ENCODE data around the gene MYH9.
"Not testable (repeated sequence)": the region's sequence is repeated elsewhere in the genome, so short reads cannot be mapped to it uniquely, and the experiment has no call there.

Gene MYH9

DNA sequence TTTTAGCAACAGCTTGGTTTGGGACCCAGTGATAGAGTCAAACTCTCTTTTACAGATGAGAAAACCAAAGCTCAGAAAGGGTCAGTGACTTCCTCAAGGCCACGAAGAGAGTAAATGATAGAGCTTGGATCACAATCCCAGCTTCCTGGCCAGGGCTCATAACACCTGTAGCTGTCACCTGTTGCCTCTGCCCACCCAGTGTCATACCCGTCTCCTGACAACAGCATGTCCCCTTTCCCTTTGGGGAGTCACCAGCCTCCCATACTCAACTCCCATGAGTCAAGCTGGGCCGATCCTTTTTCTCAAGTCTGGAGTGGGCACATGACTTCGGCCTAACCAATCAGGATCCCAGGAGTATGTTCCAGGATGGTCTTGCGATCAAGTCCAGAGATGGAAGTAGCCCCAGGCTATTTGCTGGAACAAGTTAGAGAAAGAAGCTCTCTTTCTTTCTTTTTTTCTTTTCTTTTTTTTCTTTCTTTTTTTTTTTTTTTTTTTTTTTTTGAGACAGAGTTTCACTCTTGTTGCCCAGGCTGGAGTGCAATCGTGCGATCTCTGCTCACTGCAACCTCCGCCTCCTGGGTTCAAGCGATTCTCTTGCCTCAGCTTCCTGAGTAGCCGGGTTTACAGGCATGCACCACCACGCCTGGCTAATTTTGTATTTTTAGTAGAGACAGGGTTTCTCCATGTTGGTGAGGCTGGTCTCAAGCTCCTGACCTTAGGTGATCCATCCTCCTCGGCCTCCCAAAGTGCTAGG lies 27.8 kb upstream of the MYH9 start:
- no peak for DNase-seq (ENCODE audit: low read depth)

DNA sequence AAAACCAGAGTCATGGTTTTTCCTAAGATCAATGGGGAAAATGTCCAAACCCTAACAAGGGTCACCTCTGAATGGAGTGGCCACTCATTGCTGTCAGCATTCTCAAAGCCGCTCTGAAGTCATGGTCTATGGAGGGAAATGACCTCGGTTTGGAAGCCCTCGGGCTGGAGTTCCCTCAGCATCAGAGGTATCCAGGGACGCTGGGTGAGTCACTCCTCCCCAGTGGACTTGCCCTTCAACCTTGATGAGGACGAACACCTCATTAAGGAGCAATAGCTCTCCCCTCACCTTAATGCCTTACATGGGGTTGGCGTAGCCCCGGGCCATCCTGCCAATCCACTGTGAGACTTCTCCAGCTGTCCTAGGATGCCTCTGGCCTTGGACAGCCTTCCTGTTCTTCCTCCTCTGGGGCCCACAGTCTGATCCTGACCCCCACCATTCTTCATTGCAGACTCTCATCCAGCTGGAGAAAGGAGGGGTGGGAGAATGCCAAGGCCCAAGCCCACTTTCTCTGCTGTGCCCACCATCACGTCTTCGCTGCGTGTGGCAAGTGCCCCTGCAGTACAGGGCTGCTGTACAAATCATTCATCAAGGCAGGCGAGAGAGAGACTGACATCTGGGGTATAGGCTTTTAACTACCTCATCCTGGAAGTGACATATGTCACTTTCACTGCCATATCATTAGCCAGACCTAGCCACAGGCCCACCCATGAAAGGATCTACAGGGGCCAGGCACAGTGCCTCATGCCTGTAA lies 25.4 kb upstream of the MYH9 start:
- no peak overlapping the region for H3K4me3 ChIP-seq (ENCODE audit: low read depth, low read length)
- DNase-seq (ENCODE audit: low read depth), result no peak

More for the DNA sequence above, 27.8 kb upstream of the MYH9 start:
- H3K4me3 ChIP-seq (ENCODE audit: low read depth, low read length), result no peak overlapping the region

DNA sequence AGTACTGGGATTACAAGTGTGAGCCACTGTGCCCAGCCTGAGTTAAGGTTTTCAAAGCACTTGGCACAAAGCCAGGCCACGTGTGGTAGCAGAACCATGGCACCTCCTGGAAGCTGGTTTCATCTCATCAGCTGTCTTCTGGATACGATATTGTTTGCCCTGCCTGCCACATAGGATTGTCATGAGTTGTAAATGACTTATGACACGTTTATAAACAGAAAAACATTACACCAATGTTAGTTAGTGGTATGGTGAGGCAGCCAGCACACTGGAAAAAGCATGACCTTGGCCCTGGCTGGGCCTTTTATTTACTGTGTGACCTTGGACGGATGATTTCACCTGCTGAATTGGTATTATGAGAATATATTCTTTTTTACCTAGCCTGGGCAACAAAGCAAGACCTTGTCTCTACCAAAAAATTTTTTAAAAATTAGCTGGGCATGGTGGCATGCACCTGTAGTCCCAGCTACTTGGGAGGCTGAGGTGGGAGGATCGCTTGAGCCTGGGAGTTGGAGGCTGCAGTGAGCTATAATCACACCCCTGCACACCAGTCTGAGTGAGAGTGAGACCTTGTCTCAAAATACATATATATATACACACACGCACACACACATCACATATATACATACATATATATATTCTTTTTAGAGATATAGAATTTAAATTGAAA lies 24.0 kb upstream of the MYH9 start:
- DNase-seq (ENCODE audit: low read depth), result no peak

DNA sequence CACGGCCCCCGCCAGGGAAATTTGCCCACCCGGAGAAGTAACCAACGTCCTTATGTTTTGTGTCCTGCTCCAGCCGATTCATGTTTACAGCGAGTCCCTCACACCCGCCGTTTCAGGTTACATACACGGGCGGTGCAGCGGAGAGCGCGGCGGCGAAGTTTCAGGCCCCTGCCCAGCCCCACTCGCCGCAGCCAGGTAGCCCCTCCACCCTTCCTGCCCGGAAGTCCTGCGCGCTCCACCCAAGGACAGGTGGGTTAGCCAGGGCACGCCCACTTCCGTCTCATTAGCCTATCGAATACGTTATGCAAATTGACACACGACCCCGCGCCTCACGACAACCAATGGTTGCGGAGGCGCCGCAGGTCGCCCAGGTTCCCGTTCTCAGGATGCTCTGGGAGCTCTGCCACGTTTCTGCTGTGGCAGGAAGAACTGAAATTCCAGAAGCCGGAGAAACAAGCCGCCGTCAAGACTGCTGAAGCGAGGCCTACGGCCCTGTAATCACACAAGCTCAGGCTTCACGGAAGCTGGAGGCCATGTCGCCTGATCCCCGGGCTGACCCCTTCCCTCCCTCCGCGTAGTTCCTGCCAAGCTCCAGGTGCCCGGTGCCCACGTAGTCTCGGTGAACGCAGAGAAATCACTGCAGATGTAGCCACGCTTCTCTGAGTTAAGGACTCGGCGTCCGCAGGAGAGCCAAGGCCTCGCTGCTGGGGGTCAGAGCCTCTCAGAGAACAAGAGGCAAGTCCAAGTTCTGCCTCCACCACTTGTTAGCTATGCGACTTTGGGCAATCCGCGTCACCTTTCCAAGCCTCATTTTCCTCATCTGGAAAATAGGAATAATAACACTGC lies 22.4 kb upstream of the MYH9 start:
- H3K4me3 ChIP-seq (ENCODE audit: low read depth, low read length), result peak overlapping the region; percentile 21
- DNase-seq (ENCODE audit: low read depth), result no peak

More for the DNA sequence above, 24.0 kb upstream of the MYH9 start:
- H3K4me3 ChIP-seq (ENCODE audit: low read depth, low read length), result no peak overlapping the region

DNA sequence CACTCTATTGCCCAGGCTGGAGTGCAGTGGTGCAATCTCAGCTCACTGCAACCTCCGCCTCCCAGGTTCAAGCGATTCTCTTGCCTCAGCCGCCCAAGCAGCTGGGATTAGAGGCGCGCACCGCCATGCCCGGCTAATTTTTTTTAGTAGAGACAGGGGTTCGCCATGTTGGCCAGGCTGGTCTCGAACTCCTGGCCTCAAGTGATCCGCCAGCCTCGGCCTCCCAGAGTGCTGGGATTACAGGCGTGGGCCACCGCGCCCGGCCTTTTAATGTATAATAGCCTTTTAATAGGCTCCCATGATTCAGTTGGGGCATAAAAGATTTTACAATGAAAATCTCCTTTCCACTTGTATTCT lies 21.8 kb upstream of the MYH9 start:
- not testable (repeated sequence) for DNase-seq (ENCODE audit: low read depth); H3K4me3 ChIP-seq (ENCODE audit: low read depth, low read length)

DNA sequence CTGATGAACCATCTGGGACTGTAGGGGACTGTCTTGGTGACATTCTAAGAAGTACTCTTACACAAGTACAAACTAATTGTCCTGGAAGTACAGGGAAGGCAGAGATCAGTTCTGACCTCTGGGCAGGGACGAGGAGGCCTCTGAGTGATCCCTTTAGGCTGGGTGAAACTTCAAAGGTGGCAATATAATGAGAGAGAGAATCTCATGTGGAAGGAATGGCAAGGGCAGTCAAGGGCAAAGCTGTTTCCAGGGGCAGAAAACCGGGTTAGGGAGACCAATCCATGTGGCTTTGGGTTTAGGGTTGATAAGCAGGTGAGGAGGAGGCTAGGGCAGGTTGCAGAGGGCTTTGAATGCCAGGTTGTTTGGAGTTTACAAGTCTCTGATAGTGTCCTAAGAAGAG lies 21.3 kb upstream of the MYH9 start:
- H3K4me3 ChIP-seq (ENCODE audit: low read depth, low read length), result no peak overlapping the region
- no peak for DNase-seq (ENCODE audit: low read depth)

DNA sequence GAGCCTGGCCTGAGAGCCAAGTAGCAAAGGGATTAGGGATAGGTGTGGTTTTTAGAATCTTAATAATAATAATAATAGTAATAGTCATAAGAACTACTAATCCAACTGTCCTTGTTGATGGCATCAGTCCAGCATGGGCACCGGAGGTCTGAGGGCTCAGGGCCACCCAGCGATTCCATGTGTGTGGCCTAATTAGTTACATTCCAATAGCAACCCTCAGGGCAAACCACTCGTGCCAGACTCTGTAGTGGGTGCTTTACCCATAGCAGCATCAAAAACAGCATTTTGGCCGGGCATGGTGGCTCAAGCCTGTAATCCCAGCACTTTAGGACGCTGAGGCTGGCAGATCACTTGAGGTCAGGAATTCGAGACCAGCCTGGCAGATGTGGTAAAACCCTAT lies 19.0 kb upstream of the MYH9 start:
- H3K4me3 ChIP-seq (ENCODE audit: low read depth, low read length), result no peak overlapping the region
- DNase-seq (ENCODE audit: low read depth), result no peak

DNA sequence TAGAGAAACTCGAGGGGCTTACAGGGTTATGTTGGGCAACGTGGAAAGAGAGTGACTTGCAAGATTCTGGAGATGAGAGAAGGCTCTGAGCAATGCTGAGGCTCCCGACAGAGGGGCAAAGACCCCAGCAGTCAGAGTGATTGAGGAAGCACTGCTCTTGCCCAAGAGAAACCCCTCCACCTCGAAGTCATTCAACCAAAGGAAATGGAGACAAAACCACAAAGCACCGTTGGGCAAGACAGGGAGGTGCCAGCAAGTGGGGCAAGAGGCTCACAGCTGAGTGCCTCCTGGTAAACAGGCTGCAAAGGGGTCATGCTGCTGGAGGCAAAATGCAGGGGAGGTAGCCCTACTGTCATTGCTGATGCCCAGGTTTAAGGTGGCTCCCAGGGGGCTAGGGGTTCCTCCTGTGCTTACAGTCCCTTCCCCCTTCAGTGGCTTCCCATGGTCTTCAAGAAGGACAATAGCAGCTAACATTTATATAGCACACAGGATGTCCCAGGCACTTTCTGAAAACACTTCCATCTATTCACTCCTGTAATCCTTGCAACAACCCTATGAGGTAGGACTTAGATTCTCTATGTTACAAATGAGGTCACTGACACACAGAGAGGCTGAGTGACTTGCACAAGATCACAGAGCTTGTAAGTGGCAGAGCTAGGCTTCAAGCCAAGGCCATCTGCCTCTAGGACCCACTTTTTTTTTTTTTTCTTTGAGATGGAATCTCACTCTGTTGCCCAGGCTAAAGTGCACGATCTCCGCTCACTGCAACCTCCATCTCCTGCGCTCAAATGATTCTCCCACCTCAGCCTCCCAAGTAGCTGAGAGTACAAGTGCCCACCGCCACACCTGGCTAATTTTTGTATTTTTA lies 18.1 kb upstream of the MYH9 start:
- DNase-seq (ENCODE audit: low read depth), result no peak
- no peak overlapping the region for H3K4me3 ChIP-seq (ENCODE audit: low read depth, low read length)

DNA sequence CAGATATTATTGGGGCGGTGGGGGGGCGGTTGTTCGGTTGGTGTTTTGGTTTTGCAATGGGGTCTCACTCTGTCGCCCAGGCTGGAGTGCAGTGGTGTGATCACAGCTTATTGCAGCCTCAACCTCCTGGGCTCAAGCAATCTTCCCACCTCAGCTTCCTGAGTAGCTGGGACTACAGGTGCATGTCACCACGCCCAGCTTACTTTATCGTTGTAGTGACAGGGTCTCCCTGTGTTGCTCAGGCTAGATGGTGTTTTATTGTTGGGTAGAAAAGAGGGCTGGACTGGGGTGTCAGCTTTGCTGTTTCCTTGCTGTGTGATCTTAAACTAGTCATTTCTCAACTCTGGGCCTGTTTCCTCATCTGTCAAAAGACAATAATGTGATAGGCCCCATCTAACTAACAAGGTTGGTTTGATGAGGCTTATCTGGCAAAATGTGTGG lies 17.5 kb upstream of the MYH9 start:
- DNase-seq (ENCODE audit: low read depth), result no peak
- no peak overlapping the region for H3K4me3 ChIP-seq (ENCODE audit: low read depth, low read length)

DNA sequence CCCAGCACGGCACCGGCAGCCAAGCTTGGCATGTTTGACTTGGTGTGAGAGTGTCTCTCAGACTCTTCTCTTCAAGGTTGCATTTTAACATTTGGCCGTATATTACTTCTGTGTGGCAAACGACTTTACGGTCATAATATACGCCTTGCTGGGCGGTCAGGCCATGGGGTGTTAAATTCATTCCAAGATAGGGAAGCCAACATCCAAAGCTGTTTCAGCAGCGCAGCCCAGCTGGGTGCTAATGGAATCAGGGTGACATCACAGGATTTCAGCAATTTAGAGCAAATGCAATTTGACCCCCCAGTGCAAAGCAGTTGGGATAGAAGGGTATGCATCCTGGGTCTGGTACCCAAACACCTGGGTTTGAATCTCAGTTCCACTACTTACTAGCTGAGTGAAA lies 16.7 kb upstream of the MYH9 start:
- no peak for DNase-seq (ENCODE audit: low read depth)
- no peak overlapping the region for H3K4me3 ChIP-seq (ENCODE audit: low read depth, low read length)

DNA sequence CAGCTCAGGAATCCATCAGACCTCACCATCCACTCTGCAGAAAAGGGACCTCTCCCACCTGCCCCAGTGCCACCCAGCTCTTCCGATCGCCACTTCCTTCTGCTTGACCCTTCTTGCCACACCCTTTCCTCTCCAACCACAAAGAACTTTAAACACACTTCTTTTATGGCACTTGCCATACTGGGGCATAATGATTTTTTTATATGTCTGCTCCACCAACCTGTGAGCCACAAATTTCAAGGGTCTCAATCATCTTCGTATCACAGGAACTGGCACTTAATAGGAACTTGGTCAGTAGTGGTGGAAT lies 11.7 kb upstream of the MYH9 start:
- H3K4me3 ChIP-seq (ENCODE audit: low read depth, low read length), result no peak overlapping the region
- no peak for DNase-seq (ENCODE audit: low read depth)

DNA sequence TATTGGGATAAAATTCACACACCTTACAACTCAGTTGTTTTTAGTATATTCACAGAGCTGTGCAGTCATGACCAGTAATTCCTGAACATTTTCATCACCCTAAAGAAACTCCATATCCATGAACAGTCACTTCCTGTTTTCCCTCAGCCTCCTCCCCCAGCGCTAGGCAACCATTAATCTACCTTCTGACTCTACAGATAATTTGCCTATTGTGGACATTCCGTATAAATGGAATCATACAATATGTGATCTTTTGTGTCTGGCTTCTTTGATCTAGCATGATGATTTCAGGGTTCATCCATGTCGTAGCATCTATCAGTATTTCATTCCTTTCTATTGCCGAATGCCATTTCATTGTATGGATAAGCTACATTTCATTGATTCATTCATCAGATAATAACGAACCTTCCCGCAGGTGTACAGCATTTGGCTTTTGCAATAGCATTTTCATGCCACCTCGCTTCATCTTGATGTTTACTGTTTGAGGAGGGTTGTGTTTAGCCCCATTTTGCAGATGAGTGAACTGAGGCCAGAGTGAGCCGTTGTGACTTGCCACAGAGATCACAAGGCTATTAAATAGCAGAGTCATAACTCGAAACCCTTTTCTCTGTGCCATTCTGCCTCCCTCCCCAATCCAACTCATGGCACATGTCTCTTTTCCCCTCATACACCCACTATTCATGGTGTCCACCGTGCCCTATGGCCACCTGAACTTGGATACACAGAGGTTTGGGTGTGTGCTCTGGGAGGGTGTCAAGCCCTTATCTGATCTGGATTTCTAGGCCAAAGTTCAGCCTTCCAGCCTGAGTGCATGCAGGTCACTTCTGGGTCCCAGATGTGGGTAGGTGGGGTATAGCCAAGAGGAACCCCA lies 11.1 kb upstream of the MYH9 start:
- DNase-seq (ENCODE audit: low read depth), result no peak
- H3K4me3 ChIP-seq (ENCODE audit: low read depth, low read length), result no peak overlapping the region

DNA sequence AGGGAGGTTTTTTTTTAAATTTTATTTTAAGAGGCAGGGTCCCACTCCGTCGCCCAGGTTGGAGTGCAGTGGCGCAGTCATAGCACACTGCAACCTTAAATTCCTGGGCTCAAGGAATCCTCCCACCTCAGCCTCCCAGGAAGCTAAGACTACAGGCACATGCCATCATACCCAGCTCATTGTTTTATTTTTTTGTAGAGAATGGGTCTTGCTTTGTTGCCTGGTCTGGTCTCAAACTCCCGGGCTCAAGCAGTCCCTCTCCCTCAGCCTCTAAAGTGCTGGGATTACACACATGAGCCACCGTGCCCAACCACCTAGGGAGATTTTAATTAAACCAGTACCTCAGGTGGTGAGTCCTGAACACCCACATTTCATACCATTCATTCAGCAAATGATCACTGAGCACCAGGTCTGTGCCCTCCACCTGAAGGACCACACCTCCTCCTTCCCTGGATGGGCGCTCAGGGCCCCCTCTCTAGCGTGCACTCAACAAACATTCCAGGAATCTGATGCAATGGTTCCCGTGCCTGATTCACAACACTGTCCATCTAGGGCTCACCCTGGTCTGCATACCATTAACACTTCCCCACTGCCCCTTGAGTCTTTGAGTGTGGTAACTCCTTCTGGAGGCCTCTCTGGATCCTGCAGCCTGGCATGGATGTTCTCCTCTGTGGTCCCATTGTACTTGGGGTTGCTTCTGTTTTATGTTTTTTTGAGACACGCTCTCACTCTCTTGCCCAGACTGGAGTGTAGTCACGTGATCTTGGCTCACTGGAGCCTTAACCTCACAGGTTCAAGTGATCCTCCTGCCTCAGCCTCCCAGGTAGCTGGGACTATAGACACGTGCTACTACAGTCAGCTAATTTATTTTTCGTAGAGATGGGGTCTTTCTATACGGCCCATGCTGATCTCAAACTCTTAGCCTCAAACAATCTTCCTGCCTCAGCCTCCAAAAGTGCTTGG lies 9.6 kb upstream of the MYH9 start:
- H3K4me3 ChIP-seq (ENCODE audit: low read depth, low read length), result no peak overlapping the region
- no peak for DNase-seq (ENCODE audit: low read depth)

DNA sequence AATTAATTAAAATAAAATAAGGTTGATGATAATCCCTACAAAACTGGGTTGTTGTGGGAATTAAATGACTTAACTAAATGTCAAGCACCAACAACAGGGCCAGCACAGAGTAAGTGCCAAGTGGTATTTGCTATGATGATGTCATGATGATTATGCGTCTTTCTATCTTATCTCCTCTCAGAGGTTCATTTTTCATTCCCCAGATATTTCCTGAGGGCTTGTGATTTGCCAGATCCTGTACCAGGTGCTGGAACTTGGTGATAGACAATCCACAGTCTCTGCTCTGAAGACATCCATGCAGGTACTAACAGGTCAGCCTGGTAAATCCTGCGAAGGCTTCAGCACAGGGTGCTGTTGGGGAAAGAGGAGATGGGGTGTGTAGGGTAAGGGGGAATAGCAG lies 8.1 kb upstream of the MYH9 start:
- DNase-seq (ENCODE audit: low read depth), result no peak
- no peak overlapping the region for H3K4me3 ChIP-seq (ENCODE audit: low read depth, low read length)

DNA sequence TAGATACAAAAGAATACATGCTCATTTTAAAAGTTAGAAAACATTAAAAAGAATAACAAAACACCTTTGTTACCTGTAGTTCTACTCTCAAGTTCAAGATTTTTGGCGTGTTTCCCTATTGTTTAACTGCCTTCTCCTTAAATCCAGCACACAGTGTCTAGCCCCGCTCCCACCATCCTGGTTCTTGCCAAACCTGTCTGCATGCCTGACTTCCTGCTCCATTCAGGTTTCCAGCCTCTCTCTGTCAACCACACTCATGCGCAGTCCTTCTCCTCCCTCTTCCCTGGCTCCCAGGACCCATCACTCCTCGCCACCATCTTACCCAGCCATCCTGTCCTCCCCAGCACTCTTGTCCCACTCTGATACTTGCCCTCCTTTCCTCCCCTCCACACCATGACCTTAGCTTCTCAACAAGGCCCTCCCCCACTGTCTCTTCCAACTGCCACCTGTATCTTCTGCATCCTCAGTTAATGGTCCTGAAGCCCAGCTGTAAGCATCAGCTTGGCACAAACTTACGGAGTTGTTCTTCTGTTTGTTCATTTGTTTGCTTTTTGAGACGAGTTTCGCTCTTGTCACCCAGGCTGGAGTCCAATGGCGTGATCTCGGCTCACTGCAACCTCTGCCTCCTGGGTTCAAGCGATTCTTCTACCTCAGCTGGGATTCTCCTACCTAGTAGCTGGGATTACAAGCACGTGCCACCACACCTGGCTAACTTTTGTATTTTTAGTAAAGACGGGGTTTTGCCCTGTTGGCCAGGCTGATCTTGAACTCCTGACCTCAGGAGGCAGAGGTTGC lies 7.5 kb upstream of the MYH9 start:
- no peak for DNase-seq (ENCODE audit: low read depth)
- no peak overlapping the region for H3K4me3 ChIP-seq (ENCODE audit: low read depth, low read length)

DNA sequence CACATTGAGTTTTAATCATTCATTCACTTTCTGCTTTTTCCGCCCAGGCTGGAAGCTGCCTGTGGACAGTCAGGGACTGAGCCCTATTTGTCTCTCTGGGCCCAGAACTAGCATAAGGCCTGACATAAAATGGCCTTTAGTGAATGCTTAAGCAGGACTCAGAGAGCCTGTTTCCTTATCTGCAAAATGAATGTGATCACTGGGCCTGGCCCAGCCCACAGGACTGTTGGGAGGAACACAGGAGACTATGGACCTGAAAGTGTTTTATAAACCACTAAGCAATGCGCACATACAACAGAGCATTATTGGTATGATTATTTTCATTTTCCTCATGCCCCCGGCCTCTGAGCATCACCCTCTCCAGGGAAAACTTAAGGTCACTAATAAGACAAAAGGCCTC lies 3.9 kb upstream of the MYH9 start:
- H3K4me3 ChIP-seq (ENCODE audit: low read depth, low read length), result no peak overlapping the region
- no peak for DNase-seq (ENCODE audit: low read depth)
